H9 (cell line): ENCODE data around the gene SCUBE3. TPM values are rescaled to one million over a fixed set of nuclear protein-coding genes. Genes with fewer than 3 reads are reported as not detected.

Experiments
- DNase-seq: peaks from one replicate; pipeline ENCODE4 v3.0.0-alpha.2; 2017
- H2AFZ ChIP-seq: one replicate; pipeline ENCODE4 v1.6.1; 2013; ENCODE audit warnings: mild to moderate bottlenecking, low read length, control low read depth, moderate library complexity
- H2AK5ac ChIP-seq: 2 replicates; pipeline ENCODE4 v1.6.1; 2013; ENCODE audit warnings: low read length, control low read depth, mixed read lengths; ENCODE audit not compliant: insufficient read length
- H2BK120ac ChIP-seq: one replicate; pipeline ENCODE4 v1.6.1; 2013; ENCODE audit warnings: low read depth, mild to moderate bottlenecking, low read length, control low read depth, inconsistent platforms; ENCODE audit not compliant: poor library complexity, severe bottlenecking
- H2BK12ac ChIP-seq: 2 replicates; pipeline ENCODE4 v1.6.1; 2013; ENCODE audit warnings: low read length, control low read depth, mixed read lengths, low read depth; ENCODE audit not compliant: insufficient read length
- H2BK15ac ChIP-seq: 2 replicates; pipeline ENCODE4 v1.6.1; 2013; ENCODE audit warnings: low read depth, low read length, control low read depth
- H2BK20ac ChIP-seq: one replicate; pipeline ENCODE4 v1.6.1; 2013; ENCODE audit warnings: low read depth, mild to moderate bottlenecking, low read length, control low read depth, inconsistent platforms; ENCODE audit not compliant: poor library complexity, severe bottlenecking
- H2BK5ac ChIP-seq: 2 replicates; pipeline ENCODE4 v1.6.1; 2013; ENCODE audit warnings: low read length, control low read depth, mixed read lengths; ENCODE audit not compliant: insufficient read length
- H3K14ac ChIP-seq: 2 replicates; pipeline ENCODE4 v1.6.1; 2013; ENCODE audit warnings: low read length, control low read depth; ENCODE audit not compliant: insufficient read depth
- H3K18ac ChIP-seq: 2 replicates; pipeline ENCODE4 v1.6.1; 2013; ENCODE audit warnings: low read depth, mild to moderate bottlenecking, mixed read lengths, low read length, control low read depth; ENCODE audit not compliant: insufficient read length
- H3K23ac ChIP-seq: 2 replicates; pipeline ENCODE4 v1.6.1; 2013; ENCODE audit warnings: low read length, control low read depth, mixed read lengths, low read depth; ENCODE audit not compliant: insufficient read length
- H3K23me2 ChIP-seq: 2 replicates; pipeline ENCODE4 v1.6.1; 2013; ENCODE audit warnings: low read depth, mild to moderate bottlenecking, mixed read lengths, low read length, control low read depth; ENCODE audit not compliant: insufficient read length, poor library complexity, severe bottlenecking
- H3K27ac ChIP-seq: 2 replicates; pipeline ENCODE4 v1.5.1; 2013; ENCODE audit warnings: low read length, control low read depth, mixed read lengths, low read depth; ENCODE audit not compliant: insufficient read length
- H3K27me3 ChIP-seq: 2 replicates; pipeline ENCODE4 v1.6.1; 2013; ENCODE audit warnings: low read length, control low read depth, inconsistent platforms; ENCODE audit not compliant: insufficient read depth
- H3K4ac ChIP-seq: 2 replicates; pipeline ENCODE4 v1.6.1; 2013; ENCODE audit warnings: low read depth, mild to moderate bottlenecking, control low read depth, inconsistent platforms, low read length, moderate library complexity
- H3K4me1 ChIP-seq: 2 replicates; pipeline ENCODE4 v1.6.1; 2013; ENCODE audit warnings: low read length, control low read depth, inconsistent platforms; ENCODE audit not compliant: insufficient read depth
- H3K4me2 ChIP-seq: 2 replicates; pipeline ENCODE4 v1.6.1; 2013; ENCODE audit warnings: low read length, control low read depth, mixed read lengths; ENCODE audit not compliant: insufficient read length, insufficient read depth
- H3K56ac ChIP-seq: 2 replicates; pipeline ENCODE4 v1.6.1; 2013; ENCODE audit warnings: low read depth, mild to moderate bottlenecking, mixed read lengths, low read length, control low read depth; ENCODE audit not compliant: insufficient read length
- H3K79me1 ChIP-seq: 2 replicates; pipeline ENCODE4 v1.6.1; 2013; ENCODE audit warnings: low read depth, mild to moderate bottlenecking, moderate library complexity, low read length, control low read depth, inconsistent platforms; ENCODE audit not compliant: insufficient read depth, poor library complexity, severe bottlenecking
- H3K79me2 ChIP-seq: 2 replicates; pipeline ENCODE4 v1.6.1; 2013; ENCODE audit warnings: low read length, control low read depth, inconsistent platforms; ENCODE audit not compliant: insufficient read depth
- H3K9ac ChIP-seq: 2 replicates; pipeline ENCODE4 v1.6.1; 2013; ENCODE audit warnings: low read length, control low read depth, mixed read lengths; ENCODE audit not compliant: insufficient read length; ENCODE audit errors: extremely low read depth
- H3K9me3 ChIP-seq: one replicate; pipeline ENCODE4 v1.6.1; 2013; ENCODE audit warnings: low read depth, low read length, inconsistent platforms; ENCODE audit not compliant: control insufficient read depth
- H3T11ph ChIP-seq: one replicate; pipeline ENCODE4 v1.6.1; 2013; ENCODE audit warnings: mild to moderate bottlenecking, low read length, control low read depth, inconsistent platforms
- H4K20me1 ChIP-seq: one replicate; pipeline ENCODE4 v1.6.1; 2013; ENCODE audit not compliant: control insufficient read depth, insufficient read length, insufficient read depth
- H4K5ac ChIP-seq: 2 replicates; pipeline ENCODE4 v1.6.1; 2013; ENCODE audit warnings: low read depth, mild to moderate bottlenecking, mixed read lengths, low read length, control low read depth; ENCODE audit not compliant: insufficient read length
- H4K8ac ChIP-seq: replicated peaks from 2 replicates; pipeline ENCODE4 v1.6.1; 2013; ENCODE audit warnings: low read length, control low read depth, mixed read lengths, low read depth; ENCODE audit not compliant: insufficient read length
- H4K91ac ChIP-seq: 2 replicates; pipeline ENCODE4 v1.6.1; 2013; ENCODE audit warnings: low read depth, mild to moderate bottlenecking, moderate library complexity, mixed read lengths, low read length, control low read depth; ENCODE audit not compliant: insufficient read length
- H3K27ac Mint-ChIP-seq, 3 experiments: 2 replicates in 2 of 3; 3 replicates in 1 of 3; pipeline ENCODE4 v1.8.0; 2020 to 2021; ENCODE audit warnings: mixed read lengths in 3 of 3, mild to moderate bottlenecking in 1 of 3, moderate library complexity in 1 of 3
- H3K27me3 Mint-ChIP-seq: 2 replicates; pipeline ENCODE4 v1.8.0; 2021; ENCODE audit warnings: low read depth, mild to moderate bottlenecking, moderate library complexity, mixed read lengths
- H3K36me3 Mint-ChIP-seq, 3 experiments: 2 replicates in 2 of 3; 3 replicates in 1 of 3; pipeline ENCODE4 v1.8.0; 2020 to 2021; ENCODE audit warnings: low read depth in 3 of 3, mixed read lengths in 3 of 3; ENCODE audit not compliant: insufficient read depth in 1 of 3
- H3K4me1 Mint-ChIP-seq, 2 experiments: 2 replicates each; pipeline ENCODE4 v1.8.0; 2020; ENCODE audit warnings: mixed read lengths in 2 of 2
- H3K4me3 Mint-ChIP-seq, 2 experiments: 2 replicates in 1 of 2; 3 replicates in 1 of 2; pipeline ENCODE4 v1.8.0; 2020 to 2021; ENCODE audit warnings: mild to moderate bottlenecking in 2 of 2, mixed read lengths in 2 of 2, moderate library complexity in 1 of 2
- H3K9me3 Mint-ChIP-seq, 2 experiments: 2 replicates in 1 of 2; 3 replicates in 1 of 2; pipeline ENCODE4 v1.8.0; 2020; ENCODE audit warnings: mild to moderate bottlenecking in 2 of 2, mixed read lengths in 2 of 2, moderate library complexity in 1 of 2
- WGBS: extraction: QIAGEN DNeasy Blood & Tissue Kit; methylation state at CpG from one replicate; pipeline ENCODE4 v1.1.7; 2013; ENCODE audit warnings: missing lambda C conversion rate, low lambda C conversion rate, mixed read lengths; ENCODE audit not compliant: insufficient read length; ENCODE audit errors: extremely low coverage; 5-methylcytosine and 5-hydroxymethylcytosine counted together
- total RNA-seq: library from RNA; stranded (reverse); gene quantifications from 2 replicates; pipeline ENCODE4 v1.2.1, GENCODE V29; 2021
- TF ChIP-seq, protein P1 (sequence below): fragments of 200-600 bp; sonication (generic); conservative IDR thresholded peaks from 3 replicates; pipeline ENCODE4 v1.8.0; 2021; ENCODE audit warnings: antibody characterized with exemption, mild to moderate bottlenecking

Gene SCUBE3
- total RNA-seq, 1 experiment from 2014 or later: 2.7 TPM

- WGBS: no CpG with 5 or more reads among the region's 10 CpGs
- Histone ChIP-seq H2AFZ (no peak overlapping the region), H2BK120ac (no peak overlapping the region), H3K23me2 (no peaks in the 10 kb centered on the region), H3K9me3 (no peaks in the 10 kb centered on the region), H4K8ac (no peak overlapping the region), H3K27me3 (no peaks in the 10 kb centered on the region), H2BK12ac (no peak overlapping the region), H3K23ac (no peak overlapping the region), H3K4me2 (no peak overlapping the region), H2BK15ac (no peak overlapping the region), H4K5ac (no peak overlapping the region), H4K20me1 (no peaks in the 10 kb centered on the region), H2BK5ac (no peak overlapping the region), H3K18ac (no peak overlapping the region), H3T11ph (no peak overlapping the region), H2AK5ac (no peak overlapping the region), H3K79me2 (no peaks in the 10 kb centered on the region), H3K14ac (no peak overlapping the region), H3K9ac (no peak overlapping the region), H3K79me1 (no peaks in the 10 kb centered on the region), H3K4me1 (peaks cover 1% of the 10 kb centered on the region; the same call in 1 of the 2 replicates), H2BK20ac (no peak overlapping the region), H3K4ac (no peak overlapping the region), H4K91ac (no peak overlapping the region), H3K27ac (no peak overlapping the region), H3K56ac (no peak overlapping the region)
- no peaks in the 10 kb centered on the region for H3K9me3 Mint-ChIP-seq
- no peak overlapping the region; a peak in 1 of 5 replicates for H3K4me3 Mint-ChIP-seq
- TF ChIP-seq, protein P1, sequence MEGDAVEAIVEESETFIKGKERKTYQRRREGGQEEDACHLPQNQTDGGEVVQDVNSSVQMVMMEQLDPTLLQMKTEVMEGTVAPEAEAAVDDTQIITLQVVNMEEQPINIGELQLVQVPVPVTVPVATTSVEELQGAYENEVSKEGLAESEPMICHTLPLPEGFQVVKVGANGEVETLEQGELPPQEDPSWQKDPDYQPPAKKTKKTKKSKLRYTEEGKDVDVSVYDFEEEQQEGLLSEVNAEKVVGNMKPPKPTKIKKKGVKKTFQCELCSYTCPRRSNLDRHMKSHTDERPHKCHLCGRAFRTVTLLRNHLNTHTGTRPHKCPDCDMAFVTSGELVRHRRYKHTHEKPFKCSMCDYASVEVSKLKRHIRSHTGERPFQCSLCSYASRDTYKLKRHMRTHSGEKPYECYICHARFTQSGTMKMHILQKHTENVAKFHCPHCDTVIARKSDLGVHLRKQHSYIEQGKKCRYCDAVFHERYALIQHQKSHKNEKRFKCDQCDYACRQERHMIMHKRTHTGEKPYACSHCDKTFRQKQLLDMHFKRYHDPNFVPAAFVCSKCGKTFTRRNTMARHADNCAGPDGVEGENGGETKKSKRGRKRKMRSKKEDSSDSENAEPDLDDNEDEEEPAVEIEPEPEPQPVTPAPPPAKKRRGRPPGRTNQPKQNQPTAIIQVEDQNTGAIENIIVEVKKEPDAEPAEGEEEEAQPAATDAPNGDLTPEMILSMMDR: peak; percentile 88
- peaks cover 5 to 8% of the 10 kb centered on the region in 2 experiments; a peak in 3 of 4 replicates for H3K4me1 Mint-ChIP-seq
- H3K36me3 Mint-ChIP-seq: peaks cover 5 to 38% (median 36%) of the 10 kb centered on the region in 3 experiments; a peak in 6 of 7 replicates
- DNase-seq: peak; percentile 73
- no peak overlapping the region for H3K27ac Mint-ChIP-seq
- H3K27me3 Mint-ChIP-seq: no peaks in the 10 kb centered on the region
Measured at GRCh38 chr6:35294308-35294945, 80.7 kb downstream of the SCUBE3 start.
